GM12872 (cell line): ENCODE measurements around the gene MUC5AC.

Experiments used
- TF ChIP-seq, protein P1 (sequence below): IDR thresholded peaks from 3 replicates; pipeline ENCODE4 v1.5.1; 2011; ENCODE audit warnings: low read depth, mild to moderate bottlenecking, low read length, moderate library complexity; ENCODE audit not compliant: insufficient read depth

MUC5AC gene

DNA sequence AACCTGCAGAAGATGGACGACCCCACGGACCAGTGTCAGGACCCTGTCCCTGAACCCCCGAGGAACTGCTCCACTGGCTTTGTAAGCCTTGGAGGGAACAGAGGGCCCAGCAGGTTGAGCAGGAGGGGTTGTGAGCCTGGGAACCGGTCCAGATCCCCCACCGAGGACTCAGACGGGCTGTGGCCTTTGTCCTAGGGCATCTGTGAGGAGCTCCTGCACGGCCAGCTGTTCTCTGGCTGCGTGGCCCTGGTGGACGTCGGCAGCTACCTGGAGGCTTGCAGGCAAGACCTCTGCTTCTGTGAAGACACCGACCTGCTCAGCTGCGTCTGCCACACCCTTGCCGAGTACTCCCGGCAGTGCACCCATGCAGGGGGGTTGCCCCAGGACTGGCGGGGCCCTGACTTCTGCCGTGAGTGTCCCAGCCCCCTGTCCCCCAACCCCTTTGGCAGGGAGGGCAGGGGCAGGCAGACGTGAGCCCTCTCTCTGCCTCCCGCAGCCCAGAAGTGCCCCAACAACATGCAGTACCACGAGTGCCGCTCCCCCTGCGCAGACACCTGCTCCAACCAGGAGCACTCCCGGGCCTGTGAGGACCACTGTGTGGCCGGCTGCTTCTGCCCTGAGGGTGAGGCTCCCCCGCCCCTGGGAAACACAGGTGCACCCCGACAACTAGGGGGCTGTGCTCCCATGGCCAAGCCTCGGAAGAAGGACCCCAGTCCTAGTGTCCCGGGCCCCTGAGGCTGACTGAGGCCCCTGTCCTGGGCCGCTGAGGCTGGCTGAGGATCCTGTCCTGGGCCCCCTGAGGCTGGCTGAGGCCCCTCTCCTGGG lies 6.4 kb downstream of the MUC5AC start:
- TF ChIP-seq, protein P1, sequence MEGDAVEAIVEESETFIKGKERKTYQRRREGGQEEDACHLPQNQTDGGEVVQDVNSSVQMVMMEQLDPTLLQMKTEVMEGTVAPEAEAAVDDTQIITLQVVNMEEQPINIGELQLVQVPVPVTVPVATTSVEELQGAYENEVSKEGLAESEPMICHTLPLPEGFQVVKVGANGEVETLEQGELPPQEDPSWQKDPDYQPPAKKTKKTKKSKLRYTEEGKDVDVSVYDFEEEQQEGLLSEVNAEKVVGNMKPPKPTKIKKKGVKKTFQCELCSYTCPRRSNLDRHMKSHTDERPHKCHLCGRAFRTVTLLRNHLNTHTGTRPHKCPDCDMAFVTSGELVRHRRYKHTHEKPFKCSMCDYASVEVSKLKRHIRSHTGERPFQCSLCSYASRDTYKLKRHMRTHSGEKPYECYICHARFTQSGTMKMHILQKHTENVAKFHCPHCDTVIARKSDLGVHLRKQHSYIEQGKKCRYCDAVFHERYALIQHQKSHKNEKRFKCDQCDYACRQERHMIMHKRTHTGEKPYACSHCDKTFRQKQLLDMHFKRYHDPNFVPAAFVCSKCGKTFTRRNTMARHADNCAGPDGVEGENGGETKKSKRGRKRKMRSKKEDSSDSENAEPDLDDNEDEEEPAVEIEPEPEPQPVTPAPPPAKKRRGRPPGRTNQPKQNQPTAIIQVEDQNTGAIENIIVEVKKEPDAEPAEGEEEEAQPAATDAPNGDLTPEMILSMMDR: no peak

DNA sequence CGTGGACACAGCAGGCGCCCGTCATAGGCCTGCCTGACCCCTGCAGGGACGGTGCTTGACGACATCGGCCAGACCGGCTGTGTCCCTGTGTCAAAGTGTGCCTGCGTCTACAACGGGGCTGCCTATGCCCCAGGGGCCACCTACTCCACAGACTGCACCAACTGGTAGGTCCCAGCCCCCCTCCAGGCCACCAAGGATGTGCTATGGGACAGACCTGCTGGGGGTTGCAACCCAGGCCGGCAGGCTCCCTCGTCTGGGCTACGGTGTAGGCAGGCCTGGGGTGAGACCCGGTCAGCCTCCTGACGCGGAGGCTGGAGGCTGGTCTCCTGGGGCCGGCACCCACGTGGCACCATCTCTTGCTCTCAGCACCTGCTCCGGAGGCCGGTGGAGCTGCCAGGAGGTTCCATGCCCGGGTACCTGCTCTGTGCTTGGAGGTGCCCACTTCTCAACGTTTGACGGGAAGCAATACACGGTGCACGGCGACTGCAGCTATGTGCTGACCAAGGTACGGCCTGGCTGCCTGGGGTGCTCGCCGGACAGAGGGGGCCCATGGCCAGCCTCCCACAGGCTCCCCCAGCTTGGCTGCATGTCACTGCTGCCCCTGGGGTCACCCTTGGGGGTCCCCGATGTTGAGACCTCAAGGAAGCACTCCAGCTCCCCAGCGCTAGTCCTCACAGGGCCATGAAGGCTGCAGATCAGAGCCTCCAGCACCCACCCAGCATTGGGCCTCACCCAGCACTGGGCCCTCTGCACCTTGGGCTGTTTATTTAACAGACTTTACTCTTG lies 7.7 kb downstream of the MUC5AC start:
- TF ChIP-seq, protein P1: no peak

DNA sequence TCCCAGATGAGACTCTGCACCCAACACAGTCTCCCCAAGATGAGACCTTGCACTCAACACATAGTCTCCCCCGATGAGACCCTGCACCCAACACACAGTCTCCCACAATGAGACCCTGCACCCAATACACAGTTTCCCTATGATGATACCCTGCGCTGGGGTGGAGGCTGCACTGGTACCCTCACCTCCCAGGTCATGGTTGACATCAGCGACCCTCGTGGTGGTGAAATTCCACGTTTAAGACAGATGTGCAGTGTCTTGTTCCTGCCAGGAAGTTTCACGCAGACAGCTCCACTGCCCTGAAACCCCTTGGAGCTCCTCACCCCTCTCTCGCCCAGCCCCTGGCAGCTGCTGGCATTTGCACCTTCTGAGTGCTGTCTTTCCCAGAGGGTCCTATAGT lies 9.5 kb downstream of the MUC5AC start:
- TF ChIP-seq, protein P1: no peak

GRCh38 chr11:1167751-1168231 lies 10.0 kb downstream of the MUC5AC start:
- TF ChIP-seq, protein P1: no peak

DNA sequence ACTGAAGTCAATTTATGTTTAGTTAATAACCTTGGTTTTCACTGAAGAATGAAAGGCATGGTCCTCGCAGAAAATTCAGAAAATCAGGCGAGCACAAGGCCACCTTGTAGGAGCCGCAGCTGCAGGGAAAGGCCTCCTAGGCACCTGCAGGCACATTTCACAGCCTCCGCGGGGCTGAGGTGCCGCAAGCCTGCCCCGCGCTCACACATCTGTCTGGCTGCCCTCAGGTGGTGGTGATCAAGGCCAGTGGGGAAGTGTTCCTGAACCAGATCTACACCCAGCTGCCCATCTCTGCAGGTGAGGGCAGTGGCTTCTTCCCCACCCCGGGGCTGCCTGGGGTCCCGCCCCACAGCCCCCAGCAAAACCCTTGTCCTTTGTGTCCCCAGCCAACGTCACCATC lies 10.5 kb downstream of the MUC5AC start:
- TF ChIP-seq, protein P1: no peak

DNA sequence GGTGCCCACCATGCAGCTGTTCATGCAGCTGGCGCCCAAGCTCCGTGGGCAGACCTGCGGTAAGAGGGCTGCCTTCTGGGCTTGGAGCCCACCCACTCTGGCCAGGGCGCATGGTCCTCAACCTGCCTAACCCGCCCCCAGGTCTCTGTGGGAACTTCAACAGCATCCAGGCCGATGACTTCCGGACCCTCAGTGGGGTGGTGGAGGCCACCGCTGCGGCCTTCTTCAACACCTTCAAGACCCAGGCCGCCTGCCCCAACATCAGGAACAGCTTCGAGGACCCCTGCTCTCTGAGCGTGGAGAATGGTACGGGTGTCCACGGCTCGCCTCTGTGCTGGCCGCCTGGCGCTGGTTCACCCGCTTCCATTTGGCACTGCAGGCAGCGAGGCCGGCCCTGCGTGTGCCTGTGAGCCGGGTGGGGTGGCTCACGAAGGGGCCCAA lies 11.0 kb downstream of the MUC5AC start:
- TF ChIP-seq, protein P1: no peak

DNA sequence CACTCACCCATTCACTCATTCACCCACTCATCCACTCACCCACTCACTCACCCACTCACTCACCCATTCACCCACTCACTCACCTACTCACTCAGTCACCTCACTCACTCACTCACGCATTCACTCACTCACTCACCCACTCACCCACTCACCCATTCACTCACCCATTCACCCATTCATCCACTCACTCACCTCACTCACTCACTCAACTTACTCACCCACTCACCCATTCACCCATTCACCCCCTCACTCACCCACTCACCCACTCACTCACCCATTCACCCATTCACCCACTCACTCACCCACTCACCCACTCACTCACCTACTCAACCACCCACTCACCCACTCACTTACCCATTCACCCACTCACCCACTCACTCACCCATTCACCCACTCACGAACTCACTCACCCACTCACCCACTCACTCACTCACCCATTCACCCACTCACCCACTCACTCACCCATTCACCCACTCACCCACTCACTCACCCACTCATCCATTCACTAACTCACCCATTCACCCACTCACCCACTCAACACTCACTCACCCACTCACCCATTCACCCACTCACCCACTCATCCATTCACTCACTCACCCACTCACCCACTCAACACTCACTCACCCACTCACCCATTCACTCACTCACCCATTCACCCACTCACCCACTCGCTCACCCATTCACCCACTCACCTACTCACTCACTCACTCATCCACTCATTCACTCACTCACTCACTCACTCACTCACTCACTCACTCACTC lies 13.7 kb downstream of the MUC5AC start:
- TF ChIP-seq, protein P1: no peak
